ENCODE data around the gene ZNF407.

GRCh38 chr18:74556126-74556525 lies 41.5 kb upstream of the ZNF407 start:
- TF ChIP-seq CTCF (IDR thresholded peaks at IDR 0.05; ENCODE audit: insufficient read depth, low read length, poor library complexity, severe bottlenecking) (no peak), EZH2phosphoT487 (conservative IDR thresholded peaks at IDR 0.05; ENCODE audit: low read length) (no peak)
